Thoracic aorta (tissue), 2 donors: ENCODE measurements around the gene SEZ6L. TPM values are rescaled to one million over a fixed set of nuclear protein-coding genes. Genes with fewer than 3 reads are reported as not detected.

ENCODE experiments used
- ATAC-seq: fragments of 150-250 bp; one replicate; pipeline ENCODE4 v1.8.0; 2017; ENCODE audit warnings: low read depth; ENCODE audit not compliant: insufficient number of reproducible peaks, low FRiP score
- DNase-seq: peaks from one replicate; pipeline ENCODE4 v3.0.0-alpha.2; 2020; ENCODE audit warnings: low spot score
- H3K27ac ChIP-seq, 2 donors: fragments of 200-600 bp; sonication (generic); 1 replicate in 1 of 2; 2 replicates in 1 of 2; pipeline ENCODE4 v1.5.1; 2016; ENCODE audit warnings: mild to moderate bottlenecking in 2 of 2, moderate library complexity in 2 of 2
- H3K27me3 ChIP-seq: fragments of 200-600 bp; sonication (generic); replicated peaks from 2 replicates; pipeline ENCODE4 v1.6.0; 2016; ENCODE audit warnings: mild to moderate bottlenecking; ENCODE audit not compliant: insufficient read depth
- H3K36me3 ChIP-seq: fragments of 200-600 bp; sonication (generic); one replicate; pipeline ENCODE4 v1.5.1; 2016
- H3K4me1 ChIP-seq, 2 donors: fragments of 200-600 bp; sonication (generic); 1 replicate in 1 of 2; 2 replicates in 1 of 2; pipeline versions ENCODE4 v1.5.1 to v1.6.0; 2016; ENCODE audit warnings: low read depth in 2 of 2, mild to moderate bottlenecking in 1 of 2; ENCODE audit not compliant: control insufficient read depth in 1 of 2
- H3K4me3 ChIP-seq: fragments of 200-600 bp; sonication (generic); 2 replicates; pipeline ENCODE4 v1.5.1; 2016; ENCODE audit warnings: mild to moderate bottlenecking
- H3K9me3 ChIP-seq: fragments of 200-600 bp; sonication (generic); 2 replicates; pipeline ENCODE4 v1.5.1; 2016
- CTCF ChIP-seq: fragments of 200-600 bp; sonication (generic); IDR thresholded peaks from one replicate; pipeline ENCODE4 v1.5.1; 2019; ENCODE audit warnings: antibody characterized with exemption
- total RNA-seq, 2 donors: library from RNA; depleted of rRNA; stranded (reverse); fragments of >200 nt; gene quantifications; one replicate each; pipeline versions ENCODE4 v1.1.0 to v1.2.3, GENCODE V29; 2016

Gene SEZ6L
- total RNA-seq, 2 donors from 2014 or later: 0.21 TPM; not detected in 1

- Histone ChIP-seq H3K27ac (no peak overlapping the region), H3K4me1 (no peaks in the 10 kb centered on the region), H3K9me3 (no peaks in the 10 kb centered on the region), H3K27me3 (no peaks in the 10 kb centered on the region), H3K36me3 (no peaks in the 10 kb centered on the region), H3K4me3 (no peak overlapping the region)
- DNase-seq (no peak), ATAC-seq (no peak)
- no peak for TF ChIP-seq CTCF
Observed at GRCh38 chr22:26417406-26417805, 248.1 kb downstream of the SEZ6L start.

GRCh38 chr22:26418620-26419019 is 249.4 kb downstream of the SEZ6L start:
- Histone ChIP-seq H3K27ac (no peak overlapping the region), H3K4me1 (no peaks in the 10 kb centered on the region), H3K9me3 (peaks cover 9% of the 10 kb centered on the region), H3K4me3 (no peak overlapping the region), H3K36me3 (no peaks in the 10 kb centered on the region), H3K27me3 (no peaks in the 10 kb centered on the region)
- no peak for TF ChIP-seq CTCF
- ATAC-seq (no peak), DNase-seq (no peak)

GRCh38 chr22:26426924-26427323 is 257.7 kb downstream of the SEZ6L start:
- TF ChIP-seq CTCF: no peak
- H3K36me3 ChIP-seq: no peaks in the 10 kb centered on the region
- no peak overlapping the region for H3K27ac ChIP-seq
- no peak overlapping the region for H3K4me3 ChIP-seq
- no peak for ATAC-seq
- DNase-seq: no peak
- H3K4me1 ChIP-seq: peaks cover 0 to 11% of the 10 kb centered on the region in 2 donors
- peaks cover 10% of the 10 kb centered on the region for H3K9me3 ChIP-seq
- no peaks in the 10 kb centered on the region for H3K27me3 ChIP-seq

GRCh38 chr22:26428515-26429457 is 259.5 kb downstream of the SEZ6L start, which contains the start of gene ASPHD2:
ASPHD2 (plus strand) TSS chr22:26429260; CDS start chr22:26433616, 4,356 bp downstream.
- peak within 1 kb of the TSS; percentile 2 to 41 for H3K27ac ChIP-seq

More at GRCh38 chr22:26428515-26429457, 259.5 kb downstream of the SEZ6L start, which contains the start of gene ASPHD2:
- no peak for DNase-seq
- TF ChIP-seq CTCF: no peak
- H3K9me3 ChIP-seq: no peaks in the 10 kb centered on the region
- peak within 1 kb of the TSS; percentile 74 for H3K4me3 ChIP-seq
- H3K27me3 ChIP-seq: no peaks in the 10 kb centered on the region
- H3K36me3 ChIP-seq: no peaks in the 10 kb centered on the region
- ATAC-seq: no peak
- peaks cover 0 to 11% of the 10 kb centered on the region in 2 donors for H3K4me1 ChIP-seq
